ENCODE data around the gene FYN. TPM values are rescaled to one million over a fixed set of nuclear protein-coding genes. Genes with fewer than 3 reads are reported as not detected.

FYN gene
- total RNA-seq, 2 donors from 2014 or later, result 87.0 to 94.7 TPM

GRCh38 chr6:111780393-111780792 is 92.9 kb downstream of the FYN start:
- intact Hi-C loops (cut with DNase I), result no loop called here

GRCh38 chr6:111779660-111780059 is 93.6 kb downstream of the FYN start:
- intact Hi-C loops (cut with DNase I), result no loop called here
- DNase-seq (ENCODE audit: low spot score), result no peak

More at GRCh38 chr6:111780393-111780792, 92.9 kb downstream of the FYN start:
- DNase-seq (ENCODE audit: low spot score), result no peak

GRCh38 chr6:111779031-111779430 is 94.2 kb downstream of the FYN start:
- no peak for DNase-seq (ENCODE audit: low spot score)
- intact Hi-C loops (cut with DNase I), result no loop called here

GRCh38 chr6:111777357-111777756 is 95.9 kb downstream of the FYN start:
- intact Hi-C loops (cut with DNase I), result no loop called here
- DNase-seq (ENCODE audit: low spot score), result no peak

GRCh38 chr6:111776236-111777221 is 96.7 kb downstream of the FYN start:
- intact Hi-C loops (cut with DNase I), result no loop called here
- no peak for DNase-seq (ENCODE audit: low spot score)

- DNase-seq (ENCODE audit: low spot score), result no peak
- intact Hi-C loops (cut with DNase I), result no loop called here
Observed at GRCh38 chr6:111775145-111775922, 97.9 kb downstream of the FYN start.

- DNase-seq (ENCODE audit: low spot score), result no peak
- intact Hi-C loops (cut with DNase I), result no loop called here
Observed at GRCh38 chr6:111774346-111774703, 98.9 kb downstream of the FYN start.

- intact Hi-C loops (cut with DNase I), result no loop called here
- no peak for DNase-seq (ENCODE audit: low spot score)
Observed at GRCh38 chr6:111773501-111774345, 99.5 kb downstream of the FYN start.

GRCh38 chr6:111772381-111772780 is 100.9 kb downstream of the FYN start:
- intact Hi-C loops (cut with DNase I), result no loop called here
- no peak for DNase-seq (ENCODE audit: low spot score)

- no peak for DNase-seq (ENCODE audit: low spot score)
- intact Hi-C loops (cut with DNase I), result no loop called here
Observed at GRCh38 chr6:111771629-111772028, 101.6 kb downstream of the FYN start.

GRCh38 chr6:111771094-111771432 is 102.2 kb downstream of the FYN start:
- intact Hi-C loops (cut with DNase I), result no loop called here
- no peak for DNase-seq (ENCODE audit: low spot score)

GRCh38 chr6:111770263-111771093 is 102.8 kb downstream of the FYN start:
- DNase-seq (ENCODE audit: low spot score), result no peak
- intact Hi-C loops (cut with DNase I), result no loop called here

GRCh38 chr6:111769365-111770152 is 103.7 kb downstream of the FYN start:
- intact Hi-C loops (cut with DNase I), result no loop called here

GRCh38 chr6:111768431-111768770 is 104.9 kb downstream of the FYN start:
- intact Hi-C loops (cut with DNase I), result no loop called here
- no peak for DNase-seq (ENCODE audit: low spot score)

More at GRCh38 chr6:111769365-111770152, 103.7 kb downstream of the FYN start:
- no peak for DNase-seq (ENCODE audit: low spot score)

GRCh38 chr6:111767752-111768430 is 105.4 kb downstream of the FYN start:
- no peak for DNase-seq (ENCODE audit: low spot score)
- intact Hi-C loops (cut with DNase I), result no loop called here

GRCh38 chr6:111766201-111766857 is 106.9 kb downstream of the FYN start:
- intact Hi-C loops (cut with DNase I), result no loop called here

GRCh38 chr6:111765763-111766162 is 107.5 kb downstream of the FYN start:
- intact Hi-C loops (cut with DNase I), result no loop called here
- no peak for DNase-seq (ENCODE audit: low spot score)

More at GRCh38 chr6:111766201-111766857, 106.9 kb downstream of the FYN start:
- DNase-seq (ENCODE audit: low spot score), result no peak
